NB4 (cell line): ENCODE data around the gene NYAP2.

Experiments
- CTCF ChIP-seq: IDR thresholded peaks from one replicate; pipeline ENCODE4 v1.5.1; 2012; ENCODE audit warnings: low read depth, low read length
- MAX ChIP-seq: IDR thresholded peaks from 2 replicates; pipeline ENCODE4 v1.6.1; 2011; ENCODE audit warnings: low read depth, low read length

GRCh38 chr2:225413786-225414185, 14.3 kb downstream of the NYAP2 start:
- no peak for TF ChIP-seq CTCF
- TF ChIP-seq MAX, result no peak
